Lower leg skin (tissue), 4 donors: ENCODE results near the gene C2CD3. TPM values are rescaled to one million over a fixed set of nuclear protein-coding genes. Genes with fewer than 3 reads are reported as not detected.
"Not testable (repeated sequence)": the region's sequence is repeated elsewhere in the genome, so short reads cannot be mapped to it uniquely, and the experiment has no call there.

ENCODE experiments used
- DNase-seq, 2 donors: peaks; one replicate each; pipeline ENCODE4 v3.0.0-alpha.2; 2019; ENCODE audit warnings: low spot score in 2 of 2
- H3K4me3 ChIP-seq: fragments of 200-600 bp; sonication (generic); 2 replicates; pipeline ENCODE4 v1.5.1; 2017; ENCODE audit warnings: mild to moderate bottlenecking, low read depth; ENCODE audit not compliant: poor library complexity, severe bottlenecking
- CTCF ChIP-seq, 3 donors: fragments of 450-650 bp; IDR thresholded peaks; one replicate each; pipeline ENCODE4 v1.5.1; 2016; ENCODE audit warnings: antibody characterized with exemption in 3 of 3, mild to moderate bottlenecking in 3 of 3, moderate library complexity in 2 of 3
- POLR2A ChIP-seq, 2 donors: fragments of 450-650 bp; IDR thresholded peaks; one replicate each; pipeline ENCODE4 v1.6.1; 2016 to 2017; ENCODE audit warnings: antibody characterized with exemption in 2 of 2, mild to moderate bottlenecking in 1 of 2, moderate library complexity in 1 of 2
- WGBS, 2 donors: methylation state at CpG; one replicate each; pipeline ENCODE4 v1.1.5; 2018; 5-methylcytosine and 5-hydroxymethylcytosine counted together
- intact Hi-C: fragments of 100-400 bp; cut with DNase I; formaldehyde crosslinking; loops from one replicate; pipeline ENCODE4 v1.15.0; 2023; ENCODE audit warnings: low total_unique reads
- total RNA-seq, 4 donors: library from RNA; depleted of rRNA; stranded (reverse); fragments of >200 nt; gene quantifications; one replicate each; pipeline ENCODE4 v1.1.0, GENCODE V29; 2016

The C2CD3 gene
- total RNA-seq, 4 donors from 2014 or later = 16.9 to 28.0 (median 24.4) TPM

GRCh38 chr11:74133436-74133835 lies 37.4 kb downstream of the C2CD3 start:
- intact Hi-C loops = no loop called here

GRCh38 chr11:74132833-74133232 lies 38.0 kb downstream of the C2CD3 start:
- DNase-seq = no peak
- WGBS, 2 donors = 90 to 92% methylated on average over 3 of the region's 3 CpGs
- no peak overlapping the region for H3K4me3 ChIP-seq
- TF ChIP-seq POLR2A (IDR thresholded peaks at IDR 0.05) = no peak
- no peak for TF ChIP-seq CTCF (IDR thresholded peaks at IDR 0.05)
- intact Hi-C loops = no loop called here

More at GRCh38 chr11:74133436-74133835, 37.4 kb downstream of the C2CD3 start:
- DNase-seq = no peak
- 95 to 97% methylated on average over 3 of the region's 3 CpGs for WGBS, 2 donors
- no peak overlapping the region for H3K4me3 ChIP-seq
- no peak for TF ChIP-seq CTCF (IDR thresholded peaks at IDR 0.05)
- no peak for TF ChIP-seq POLR2A (IDR thresholded peaks at IDR 0.05)

- WGBS, 2 donors = 93 to 97% methylated on average over 27 to 29 of the region's 33 CpGs
- DNase-seq, H3K4me3 ChIP-seq, intact Hi-C loops: not testable (repeated sequence)
These were observed 41.7 kb downstream of the C2CD3 start for GRCh38 chr11:74129121-74129520.

GRCh38 chr11:74123008-74123448 lies 47.8 kb downstream of the C2CD3 start:
- intact Hi-C loops = no loop called here
- TF ChIP-seq POLR2A (IDR thresholded peaks at IDR 0.05) (no peak), CTCF (IDR thresholded peaks at IDR 0.05) (no peak)

GRCh38 chr11:74121804-74122203 lies 49.0 kb downstream of the C2CD3 start:
- no peak for DNase-seq
- intact Hi-C loops = no loop called here
- 95 to 97% methylated on average over 5 of the region's 5 CpGs for WGBS, 2 donors

More at GRCh38 chr11:74123008-74123448, 47.8 kb downstream of the C2CD3 start:
- H3K4me3 ChIP-seq = no peak overlapping the region
- no peak for DNase-seq

GRCh38 chr11:74120260-74121035 lies 50.4 kb downstream of the C2CD3 start:
- intact Hi-C loops, H3K4me3 ChIP-seq, DNase-seq: not testable (repeated sequence)
- WGBS, 2 donors = 95 to 97% methylated on average over 5 of the region's 5 CpGs

More at GRCh38 chr11:74121804-74122203, 49.0 kb downstream of the C2CD3 start:
- TF ChIP-seq POLR2A (IDR thresholded peaks at IDR 0.05) (no peak), CTCF (IDR thresholded peaks at IDR 0.05) (no peak)
- no peak overlapping the region for H3K4me3 ChIP-seq

- DNase-seq = no peak
- WGBS, 2 donors = 91 to 94% methylated on average over 12 of the region's 12 CpGs
- intact Hi-C loops = no loop called here
- no peak overlapping the region for H3K4me3 ChIP-seq
- TF ChIP-seq CTCF (IDR thresholded peaks at IDR 0.05) (no peak), POLR2A (IDR thresholded peaks at IDR 0.05) (no peak)
These were observed 54.1 kb downstream of the C2CD3 start for GRCh38 chr11:74116719-74117118.
